Esophagus muscularis mucosa (tissue), 4 donors: ENCODE data around the gene MUC7.

Experiments used
- EP300 ChIP-seq: sonication (generic); formaldehyde crosslinking; IDR thresholded peaks from one replicate; pipeline ENCODE4 v1.6.1; 2017; ENCODE audit warnings: antibody characterized with exemption
- POLR2A ChIP-seq: fragments of 450-650 bp; IDR thresholded peaks from one replicate; pipeline ENCODE4 v1.6.1; 2017; ENCODE audit warnings: antibody characterized with exemption, moderate library complexity, mild to moderate bottlenecking, low read depth
- POLR2AphosphoS5 ChIP-seq, 2 donors: sonication (generic); formaldehyde crosslinking; IDR thresholded peaks; one replicate each; pipeline ENCODE4 v1.6.1; 2017; ENCODE audit warnings: antibody characterized with exemption in 2 of 2
- TF ChIP-seq, protein P1 (sequence below), 3 experiments: fragments of 200-600 bp in 2 of 3; fragments of 450-650 bp in 1 of 3; sonication (generic) in 2 of 3; IDR thresholded peaks; one replicate each; pipeline ENCODE4 v1.5.1; 2017 to 2019; ENCODE audit warnings: antibody characterized with exemption in 3 of 3, mild to moderate bottlenecking in 2 of 3, moderate library complexity in 1 of 3

DNA sequence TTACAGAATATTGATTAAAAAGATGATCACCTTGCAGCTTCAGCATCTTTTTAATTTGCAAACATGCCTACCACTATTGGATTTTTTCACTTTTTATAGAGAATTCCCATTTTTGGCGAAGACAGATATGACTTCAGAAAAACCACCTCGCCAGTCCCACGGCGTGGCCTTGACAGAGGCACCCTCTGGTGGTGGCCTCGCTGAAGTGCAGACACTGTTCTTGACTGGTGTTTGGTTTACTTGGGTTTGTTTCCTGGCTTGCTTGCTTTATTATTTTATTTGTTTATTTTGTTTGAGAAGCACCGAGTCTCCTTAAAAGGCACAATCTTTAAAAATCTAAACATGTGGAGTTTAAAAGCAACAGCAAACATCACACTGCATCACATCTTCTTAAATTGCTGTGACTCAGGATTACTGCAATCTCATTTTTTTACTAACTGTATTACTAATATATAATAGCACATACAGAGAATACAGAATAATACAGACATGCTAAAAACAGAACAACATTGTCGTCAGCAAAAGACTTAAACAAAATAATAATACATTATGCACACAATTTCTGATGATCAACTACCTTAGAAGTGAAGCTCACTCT lies 33.3 kb downstream of the MUC7 start:
- TF ChIP-seq, protein P1, sequence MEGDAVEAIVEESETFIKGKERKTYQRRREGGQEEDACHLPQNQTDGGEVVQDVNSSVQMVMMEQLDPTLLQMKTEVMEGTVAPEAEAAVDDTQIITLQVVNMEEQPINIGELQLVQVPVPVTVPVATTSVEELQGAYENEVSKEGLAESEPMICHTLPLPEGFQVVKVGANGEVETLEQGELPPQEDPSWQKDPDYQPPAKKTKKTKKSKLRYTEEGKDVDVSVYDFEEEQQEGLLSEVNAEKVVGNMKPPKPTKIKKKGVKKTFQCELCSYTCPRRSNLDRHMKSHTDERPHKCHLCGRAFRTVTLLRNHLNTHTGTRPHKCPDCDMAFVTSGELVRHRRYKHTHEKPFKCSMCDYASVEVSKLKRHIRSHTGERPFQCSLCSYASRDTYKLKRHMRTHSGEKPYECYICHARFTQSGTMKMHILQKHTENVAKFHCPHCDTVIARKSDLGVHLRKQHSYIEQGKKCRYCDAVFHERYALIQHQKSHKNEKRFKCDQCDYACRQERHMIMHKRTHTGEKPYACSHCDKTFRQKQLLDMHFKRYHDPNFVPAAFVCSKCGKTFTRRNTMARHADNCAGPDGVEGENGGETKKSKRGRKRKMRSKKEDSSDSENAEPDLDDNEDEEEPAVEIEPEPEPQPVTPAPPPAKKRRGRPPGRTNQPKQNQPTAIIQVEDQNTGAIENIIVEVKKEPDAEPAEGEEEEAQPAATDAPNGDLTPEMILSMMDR (IDR thresholded peaks at IDR 0.05), result peak; percentile 64 to 90 (median 77)
- TF ChIP-seq EP300 (no peak), POLR2A (no peak), POLR2AphosphoS5 (IDR thresholded peaks at IDR 0.05) (no peak)
